Astrocyte of the spinal cord (primary cell): ENCODE data around the gene PLSCR3.

Experiments used
- DNase-seq: peaks from one replicate; pipeline ENCODE4 v3.0.0; 2011; ENCODE audit warnings: low read depth, low spot score
- H3K4me3 ChIP-seq: 2 replicates; pipeline ENCODE4 v1.5.1; 2011; ENCODE audit warnings: low read depth, mild to moderate bottlenecking, low read length, moderate library complexity
- in situ Hi-C: cut with HindIII; loops from 2 replicates; pipeline ENCODE4 v1.10.0; 2017; ENCODE audit warnings: low sequenced_read_pairs
- TF ChIP-seq, protein P1 (sequence below): IDR thresholded peaks from 2 replicates; pipeline ENCODE4 v1.5.1; 2012; ENCODE audit warnings: low read depth, mild to moderate bottlenecking, low read length, inconsistent platforms

Gene PLSCR3

DNA sequence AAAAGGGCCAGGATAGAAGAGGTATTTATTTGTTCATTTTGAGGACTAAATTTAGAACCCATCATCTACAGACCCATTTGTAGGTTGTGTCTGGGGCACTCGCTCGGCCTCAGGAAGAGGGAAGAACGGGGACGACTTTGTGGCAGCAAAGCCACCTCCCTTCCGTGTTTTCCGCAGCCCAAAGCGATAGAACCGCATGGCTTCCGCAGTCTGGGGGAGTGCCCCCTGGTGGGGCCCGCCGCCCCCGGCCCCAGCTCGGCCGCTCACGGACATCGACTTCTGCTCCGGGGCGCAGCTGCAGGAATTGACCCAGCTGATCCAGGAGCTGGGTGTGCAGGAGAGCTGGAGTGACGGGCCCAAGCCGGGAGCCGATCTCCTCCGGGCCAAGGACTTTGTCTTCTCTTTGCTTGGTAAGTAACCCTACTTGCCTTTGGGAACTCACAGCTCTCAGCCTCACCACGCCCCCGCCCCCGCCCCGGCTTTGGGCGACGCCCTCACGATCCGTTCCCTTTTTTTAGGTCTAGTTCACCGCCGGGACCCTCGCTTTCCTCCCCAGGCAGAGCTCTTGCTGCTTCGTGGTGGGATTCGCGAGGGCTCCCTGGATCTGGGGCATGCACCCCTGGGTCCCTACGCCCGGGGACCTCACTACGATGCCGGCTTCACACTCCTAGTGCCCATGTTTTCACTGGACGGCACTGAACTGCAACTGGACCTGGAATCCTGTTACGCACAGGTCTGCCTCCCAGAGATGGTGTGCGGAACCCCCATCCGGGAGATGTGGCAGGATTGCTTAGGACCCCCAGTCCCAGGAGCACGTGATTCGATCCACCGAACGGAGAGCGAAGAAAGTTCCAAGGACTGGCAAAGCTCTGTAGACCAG lies 41.6 kb upstream of the PLSCR3 start:
- DNase-seq, result no peak
- peak overlapping the region; percentile 40 for H3K4me3 ChIP-seq
- TF ChIP-seq, protein P1, sequence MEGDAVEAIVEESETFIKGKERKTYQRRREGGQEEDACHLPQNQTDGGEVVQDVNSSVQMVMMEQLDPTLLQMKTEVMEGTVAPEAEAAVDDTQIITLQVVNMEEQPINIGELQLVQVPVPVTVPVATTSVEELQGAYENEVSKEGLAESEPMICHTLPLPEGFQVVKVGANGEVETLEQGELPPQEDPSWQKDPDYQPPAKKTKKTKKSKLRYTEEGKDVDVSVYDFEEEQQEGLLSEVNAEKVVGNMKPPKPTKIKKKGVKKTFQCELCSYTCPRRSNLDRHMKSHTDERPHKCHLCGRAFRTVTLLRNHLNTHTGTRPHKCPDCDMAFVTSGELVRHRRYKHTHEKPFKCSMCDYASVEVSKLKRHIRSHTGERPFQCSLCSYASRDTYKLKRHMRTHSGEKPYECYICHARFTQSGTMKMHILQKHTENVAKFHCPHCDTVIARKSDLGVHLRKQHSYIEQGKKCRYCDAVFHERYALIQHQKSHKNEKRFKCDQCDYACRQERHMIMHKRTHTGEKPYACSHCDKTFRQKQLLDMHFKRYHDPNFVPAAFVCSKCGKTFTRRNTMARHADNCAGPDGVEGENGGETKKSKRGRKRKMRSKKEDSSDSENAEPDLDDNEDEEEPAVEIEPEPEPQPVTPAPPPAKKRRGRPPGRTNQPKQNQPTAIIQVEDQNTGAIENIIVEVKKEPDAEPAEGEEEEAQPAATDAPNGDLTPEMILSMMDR, result peak; percentile 23
- in situ Hi-C loops, result no loop called here

DNA sequence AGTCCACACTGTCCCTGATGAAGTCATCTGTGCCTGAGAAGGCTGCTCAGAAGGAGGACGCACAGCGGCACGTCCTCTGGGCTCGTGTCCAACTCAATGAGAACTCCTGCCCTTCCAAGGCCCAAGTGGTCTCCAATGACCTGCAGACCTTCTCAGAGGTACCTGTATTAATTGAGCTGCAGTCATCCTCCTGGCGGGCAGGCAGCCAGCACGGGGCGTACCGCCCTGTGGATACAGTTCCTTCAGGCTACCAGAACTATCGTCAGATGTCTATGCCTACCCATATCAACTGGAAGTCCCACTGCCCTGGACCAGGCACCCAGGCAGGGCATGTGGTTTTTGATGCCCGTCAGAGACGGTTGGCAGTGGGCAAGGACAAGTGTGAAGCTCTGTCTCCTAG lies 38.0 kb upstream of the PLSCR3 start:
- no peak for DNase-seq
- H3K4me3 ChIP-seq, result no peak overlapping the region
- in situ Hi-C loops, result no loop called here
- TF ChIP-seq, protein P1, result no peak

DNA sequence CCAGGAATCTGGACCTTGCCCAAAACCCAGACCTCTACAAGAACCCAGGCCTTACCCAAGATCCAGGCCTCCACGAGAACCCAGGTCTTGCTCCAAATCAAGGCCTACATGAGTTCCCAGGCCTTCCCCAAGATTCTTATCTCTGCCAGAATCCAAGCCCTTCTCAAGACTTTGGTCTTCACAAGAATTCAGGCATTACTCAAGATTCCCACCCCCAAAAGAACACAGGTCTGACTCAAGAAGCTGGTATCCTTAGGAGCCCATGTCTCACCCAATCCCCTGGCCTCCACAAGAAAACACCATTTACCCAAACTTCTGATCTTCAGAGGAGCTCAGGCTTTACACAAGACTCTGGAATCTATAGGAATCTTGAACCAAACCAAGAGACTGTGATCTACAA lies 36.9 kb upstream of the PLSCR3 start:
- no peak for DNase-seq
- H3K4me3 ChIP-seq, result no peak overlapping the region
- TF ChIP-seq, protein P1, result no peak
- in situ Hi-C loops, result no loop called here

DNA sequence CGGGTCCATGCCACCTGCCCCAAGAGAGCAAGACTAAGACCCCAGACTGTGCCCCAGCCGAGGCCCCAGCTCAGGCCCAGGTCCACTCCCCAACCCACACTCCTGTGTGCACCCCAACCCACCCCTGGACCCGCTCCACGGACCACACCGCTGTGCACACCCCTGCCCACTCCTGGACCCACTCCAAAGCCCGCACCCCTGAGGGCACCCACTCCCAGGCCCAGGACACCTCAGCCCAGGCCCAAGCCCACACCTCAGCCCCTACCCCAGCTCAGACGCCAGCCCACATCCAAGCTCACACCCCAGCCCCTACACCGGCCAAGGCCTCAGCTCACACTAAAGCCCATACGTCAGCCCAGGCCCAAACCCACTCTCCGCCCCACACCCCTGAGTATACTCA lies 35.4 kb upstream of the PLSCR3 start:
- TF ChIP-seq, protein P1, result no peak
- in situ Hi-C loops, result no loop called here
- no peak overlapping the region for H3K4me3 ChIP-seq
- no peak for DNase-seq

- in situ Hi-C loops, result no loop called here
- DNase-seq, result no peak
- TF ChIP-seq, protein P1, result no peak
- H3K4me3 ChIP-seq, result no peak within 1 kb of the TSS
These were observed 34.2 kb upstream of the PLSCR3 start, which contains the start of gene SPEM3 for GRCh38 chr17:7428557-7428956. SPEM3 (plus strand) TSS chr17:7428857; CDS start chr17:7428903, 46 bp downstream.

DNA sequence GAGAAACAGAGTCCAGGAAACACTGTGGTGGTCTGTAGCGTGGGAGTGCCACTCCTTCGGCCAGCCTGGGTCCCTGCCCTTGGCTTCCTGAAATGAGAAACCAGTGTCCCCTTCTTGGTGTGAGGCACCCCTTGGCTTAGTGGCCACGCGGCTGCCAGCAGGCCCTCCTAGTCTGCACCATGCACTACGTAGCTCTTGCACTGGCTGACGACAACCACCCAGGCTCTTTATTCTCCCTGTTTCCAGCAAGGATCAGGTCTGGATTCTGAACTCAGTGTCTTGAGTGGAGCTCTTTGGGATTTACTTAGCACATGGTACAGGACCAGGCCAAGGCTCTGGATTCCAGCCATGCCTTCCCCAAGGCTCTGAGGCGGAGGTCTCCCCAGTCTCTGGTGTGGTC lies 33.2 kb upstream of the PLSCR3 start:
- TF ChIP-seq, protein P1, result no peak
- H3K4me3 ChIP-seq, result no peak overlapping the region
- DNase-seq, result no peak
- in situ Hi-C loops, result no loop called here
